Sigmoid colon (tissue), 7 donors: ENCODE results near the gene FAM53A. TPM values are rescaled to one million over a fixed set of nuclear protein-coding genes. Genes with fewer than 3 reads are reported as not detected.

Experiments
- DNase-seq: peaks from one replicate; pipeline ENCODE4 v3.0.0-alpha.2; 2019
- H3K27ac ChIP-seq, 4 donors: fragments of 200-600 bp; sonication (generic); one replicate each; pipeline ENCODE4 v1.5.1; 2016 to 2019; ENCODE audit warnings: mild to moderate bottlenecking in 1 of 4
- H3K27me3 ChIP-seq, 3 donors: fragments of 200-600 bp; sonication (generic); one replicate each; pipeline ENCODE4 v1.5.1; 2019; ENCODE audit warnings: mild to moderate bottlenecking in 1 of 3
- H3K36me3 ChIP-seq, 4 donors: fragments of 200-600 bp; sonication (generic); one replicate each; pipeline ENCODE4 v1.5.1; 2016 to 2019
- H3K4me1 ChIP-seq, 4 donors: fragments of 200-600 bp; sonication (generic); one replicate each; pipeline ENCODE4 v1.5.1; 2017 to 2019
- H3K4me3 ChIP-seq, 4 donors: fragments of 200-600 bp; sonication (generic); one replicate each; pipeline ENCODE4 v1.5.1; 2017 to 2019; ENCODE audit warnings: mild to moderate bottlenecking in 2 of 4, moderate library complexity in 1 of 4
- H3K9me3 ChIP-seq, 4 donors: fragments of 200-600 bp in 3 of 4; sonication (generic) in 3 of 4; one replicate each; pipeline versions ENCODE4 v1.5.1 to v1.6.1; 2013 to 2019
- EP300 ChIP-seq, 4 donors: sonication (generic); formaldehyde crosslinking; IDR thresholded peaks; one replicate each; pipeline ENCODE4 v1.6.1; 2017; ENCODE audit warnings: antibody characterized with exemption in 4 of 4
- POLR2A ChIP-seq, 2 donors: fragments of 450-650 bp; IDR thresholded peaks; one replicate each; pipeline ENCODE4 v1.6.1; 2016; ENCODE audit warnings: antibody characterized with exemption in 2 of 2, mild to moderate bottlenecking in 2 of 2, moderate library complexity in 2 of 2
- POLR2AphosphoS5 ChIP-seq, 4 donors: sonication (generic); formaldehyde crosslinking; IDR thresholded peaks; one replicate each; pipeline ENCODE4 v1.6.1; 2017; ENCODE audit warnings: antibody characterized with exemption in 4 of 4
- WGBS, 2 donors: extraction: QIAGEN DNeasy Blood & Tissue Kit; methylation state at CpG; one replicate each; pipeline ENCODE4 v1.1.7; 2013; 5-methylcytosine and 5-hydroxymethylcytosine counted together
- intact Hi-C: fragments of 100-400 bp; cut with DNase I; formaldehyde crosslinking; loops from one replicate; pipeline ENCODE4 v1.15.1; 2023
- polyA plus RNA-seq, 3 donors: library from polyadenylated mRNA; stranded (reverse); fragments of 200-250 nt; gene quantifications; one replicate each; pipeline ENCODE4 v1.2.3, GENCODE V29; 2013
- total RNA-seq, 4 donors: library from RNA; depleted of rRNA; stranded (reverse); fragments of >200 nt; gene quantifications; one replicate each; pipeline ENCODE4 v1.1.0, GENCODE V29; 2016
- TF ChIP-seq, protein P1 (sequence below), 4 experiments: fragments of 450-650 bp in 3 of 4; fragments of 200-600 bp in 1 of 4; IDR thresholded peaks; one replicate each; pipeline ENCODE4 v1.5.1; 2016 to 2019; ENCODE audit warnings: antibody characterized with exemption in 4 of 4, mild to moderate bottlenecking in 3 of 4, moderate library complexity in 2 of 4
- donor health status: healthy with polysubstance abuse.
- donor health status: Bipolar disorder and iron deficiency.
- donor health status: healthy.

FAM53A gene
- total and polyA plus RNA-seq, 7 donors = 0.23 to 4.1 (median 1.4) TPM

DNA sequence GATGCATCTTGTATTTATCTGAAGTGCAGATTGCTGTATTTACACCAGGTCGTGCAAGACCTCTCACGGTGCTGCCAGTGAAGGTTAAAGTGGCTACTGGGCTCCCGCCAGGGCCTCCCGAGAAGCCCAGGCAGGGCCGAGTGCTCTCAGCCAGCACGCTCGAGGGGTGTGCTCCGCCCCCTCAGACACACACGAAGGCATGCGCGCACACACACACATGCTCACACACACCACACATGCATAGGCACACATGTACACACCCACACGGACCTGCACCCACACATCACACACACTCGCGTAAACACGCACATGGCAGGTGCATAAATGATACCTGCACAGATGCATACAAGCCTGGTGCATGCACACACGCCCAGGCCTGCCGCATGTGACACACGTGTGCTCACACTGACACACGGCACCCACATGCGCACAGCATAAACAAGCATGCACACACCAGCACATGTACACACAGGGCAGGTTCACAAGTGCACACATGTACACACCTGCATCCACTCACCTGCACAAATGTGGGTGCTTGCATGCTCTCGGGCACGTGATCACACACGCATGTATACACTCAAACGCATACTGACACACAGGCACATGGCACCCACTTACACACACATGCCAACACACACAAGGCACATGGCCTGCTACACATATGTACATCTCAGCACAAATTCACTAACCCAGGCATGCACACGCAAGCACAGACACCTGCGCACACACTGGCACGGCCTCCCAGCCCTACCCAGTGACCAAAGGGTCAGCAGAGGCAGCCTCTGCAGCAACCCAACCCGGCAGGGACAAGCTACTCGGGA, 71.6 kb downstream of the FAM53A start:
- WGBS, 2 donors = 86 to 87% methylated on average over 29 of the region's 29 CpGs
- no peak overlapping the region for H3K4me3 ChIP-seq
- no peak for DNase-seq
- peaks cover 0 to 6% (median 0%) of the 10 kb centered on the region in 3 donors for H3K27me3 ChIP-seq
- no peaks in the 10 kb centered on the region for H3K4me1 ChIP-seq
- TF ChIP-seq POLR2AphosphoS5 (IDR thresholded peaks at IDR 0.05) (no peak), EP300 (IDR thresholded peaks at IDR 0.05) (no peak), POLR2A (IDR thresholded peaks at IDR 0.05) (no peak)
- TF ChIP-seq, protein P1, sequence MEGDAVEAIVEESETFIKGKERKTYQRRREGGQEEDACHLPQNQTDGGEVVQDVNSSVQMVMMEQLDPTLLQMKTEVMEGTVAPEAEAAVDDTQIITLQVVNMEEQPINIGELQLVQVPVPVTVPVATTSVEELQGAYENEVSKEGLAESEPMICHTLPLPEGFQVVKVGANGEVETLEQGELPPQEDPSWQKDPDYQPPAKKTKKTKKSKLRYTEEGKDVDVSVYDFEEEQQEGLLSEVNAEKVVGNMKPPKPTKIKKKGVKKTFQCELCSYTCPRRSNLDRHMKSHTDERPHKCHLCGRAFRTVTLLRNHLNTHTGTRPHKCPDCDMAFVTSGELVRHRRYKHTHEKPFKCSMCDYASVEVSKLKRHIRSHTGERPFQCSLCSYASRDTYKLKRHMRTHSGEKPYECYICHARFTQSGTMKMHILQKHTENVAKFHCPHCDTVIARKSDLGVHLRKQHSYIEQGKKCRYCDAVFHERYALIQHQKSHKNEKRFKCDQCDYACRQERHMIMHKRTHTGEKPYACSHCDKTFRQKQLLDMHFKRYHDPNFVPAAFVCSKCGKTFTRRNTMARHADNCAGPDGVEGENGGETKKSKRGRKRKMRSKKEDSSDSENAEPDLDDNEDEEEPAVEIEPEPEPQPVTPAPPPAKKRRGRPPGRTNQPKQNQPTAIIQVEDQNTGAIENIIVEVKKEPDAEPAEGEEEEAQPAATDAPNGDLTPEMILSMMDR (IDR thresholded peaks at IDR 0.05) = no peak
- intact Hi-C loops = no loop called here
- H3K36me3 ChIP-seq = no peaks in the 10 kb centered on the region
- no peak overlapping the region for H3K27ac ChIP-seq
- H3K9me3 ChIP-seq = no peaks in the 10 kb centered on the region

DNA sequence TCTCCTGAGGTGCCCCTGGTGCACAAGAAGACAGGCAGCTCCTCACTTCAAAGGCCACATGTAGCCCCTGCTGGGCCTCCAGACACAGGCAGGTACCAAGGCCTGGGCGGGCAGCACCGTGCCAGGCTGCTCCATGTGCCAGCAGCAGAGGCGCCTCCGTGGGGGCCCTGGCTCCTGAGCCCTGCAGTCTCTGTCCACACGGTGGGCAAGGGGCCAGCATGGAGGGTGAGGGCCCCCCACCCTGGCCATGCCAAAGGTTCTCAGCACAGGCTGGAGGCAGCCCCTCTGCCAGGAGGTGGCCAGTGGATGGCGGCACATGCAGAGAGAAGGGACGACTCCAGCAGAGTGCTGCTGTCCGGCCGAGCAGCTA, 72.6 kb downstream of the FAM53A start:
- intact Hi-C loops = no loop called here
- Histone ChIP-seq H3K4me1 (no peaks in the 10 kb centered on the region), H3K4me3 (no peak overlapping the region)

DNA sequence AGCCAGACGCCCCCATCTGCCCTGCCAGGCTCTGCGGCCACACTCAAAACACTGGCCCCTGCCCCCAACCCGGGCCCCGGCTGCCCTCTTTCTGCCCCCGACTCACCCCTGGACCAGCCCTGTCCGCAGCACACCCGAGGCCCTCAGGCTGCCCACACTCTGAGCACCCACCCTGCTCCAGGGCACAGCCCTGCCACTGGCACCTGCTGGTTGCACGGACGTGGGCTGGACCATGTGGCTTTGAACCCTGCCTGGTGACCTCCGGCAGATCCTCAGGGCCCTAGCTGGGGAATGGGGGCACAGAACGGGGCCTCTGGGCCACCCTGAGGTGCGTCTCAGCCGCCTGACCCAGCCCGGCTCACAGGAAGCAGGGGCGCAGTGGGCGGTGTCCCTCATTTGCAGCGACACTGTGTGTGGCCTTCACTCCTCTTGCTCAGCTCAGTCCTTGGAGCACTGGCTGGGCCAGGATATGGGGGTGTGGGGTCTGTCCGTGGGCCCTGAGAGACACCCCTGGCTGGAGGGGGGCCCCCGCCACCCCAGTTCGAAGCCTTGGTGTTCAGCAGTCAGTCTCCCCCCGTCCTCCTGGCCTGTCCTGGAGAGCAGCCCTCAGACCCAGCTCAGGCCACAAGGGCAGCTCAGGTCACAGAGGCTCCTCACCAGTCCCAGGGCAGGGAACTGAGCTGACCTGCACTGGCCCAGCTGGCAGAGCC, 73.2 kb downstream of the FAM53A start:
- peak; percentile 54 for DNase-seq
- H3K9me3 ChIP-seq = no peaks in the 10 kb centered on the region
- no peak overlapping the region for H3K4me3 ChIP-seq
- peaks cover 0 to 6% (median 0%) of the 10 kb centered on the region in 3 donors for H3K27me3 ChIP-seq
- no peaks in the 10 kb centered on the region for H3K36me3 ChIP-seq
- intact Hi-C loops = no loop called here
- 80 to 83% methylated on average over 21 of the region's 21 CpGs for WGBS, 2 donors
- H3K4me1 ChIP-seq = no peaks in the 10 kb centered on the region
- H3K27ac ChIP-seq = no peak overlapping the region
- TF ChIP-seq POLR2A (IDR thresholded peaks at IDR 0.05) (no peak), EP300 (IDR thresholded peaks at IDR 0.05) (no peak), POLR2AphosphoS5 (IDR thresholded peaks at IDR 0.05) (no peak)
- TF ChIP-seq, protein P1 (IDR thresholded peaks at IDR 0.05) = no peak

More for the DNA sequence above, 72.6 kb downstream of the FAM53A start:
- peaks cover 0 to 6% (median 0%) of the 10 kb centered on the region in 3 donors for H3K27me3 ChIP-seq
- H3K36me3 ChIP-seq = no peaks in the 10 kb centered on the region
- no peak for TF ChIP-seq POLR2A (IDR thresholded peaks at IDR 0.05)
- no peak for TF ChIP-seq EP300 (IDR thresholded peaks at IDR 0.05)
- TF ChIP-seq POLR2AphosphoS5 (IDR thresholded peaks at IDR 0.05) = no peak
- TF ChIP-seq, protein P1 (IDR thresholded peaks at IDR 0.05) = no peak
- H3K27ac ChIP-seq = no peak overlapping the region
- no peaks in the 10 kb centered on the region for H3K9me3 ChIP-seq
- WGBS, 2 donors = 91% methylated on average over 9 of the region's 9 CpGs
- no peak for DNase-seq

DNA sequence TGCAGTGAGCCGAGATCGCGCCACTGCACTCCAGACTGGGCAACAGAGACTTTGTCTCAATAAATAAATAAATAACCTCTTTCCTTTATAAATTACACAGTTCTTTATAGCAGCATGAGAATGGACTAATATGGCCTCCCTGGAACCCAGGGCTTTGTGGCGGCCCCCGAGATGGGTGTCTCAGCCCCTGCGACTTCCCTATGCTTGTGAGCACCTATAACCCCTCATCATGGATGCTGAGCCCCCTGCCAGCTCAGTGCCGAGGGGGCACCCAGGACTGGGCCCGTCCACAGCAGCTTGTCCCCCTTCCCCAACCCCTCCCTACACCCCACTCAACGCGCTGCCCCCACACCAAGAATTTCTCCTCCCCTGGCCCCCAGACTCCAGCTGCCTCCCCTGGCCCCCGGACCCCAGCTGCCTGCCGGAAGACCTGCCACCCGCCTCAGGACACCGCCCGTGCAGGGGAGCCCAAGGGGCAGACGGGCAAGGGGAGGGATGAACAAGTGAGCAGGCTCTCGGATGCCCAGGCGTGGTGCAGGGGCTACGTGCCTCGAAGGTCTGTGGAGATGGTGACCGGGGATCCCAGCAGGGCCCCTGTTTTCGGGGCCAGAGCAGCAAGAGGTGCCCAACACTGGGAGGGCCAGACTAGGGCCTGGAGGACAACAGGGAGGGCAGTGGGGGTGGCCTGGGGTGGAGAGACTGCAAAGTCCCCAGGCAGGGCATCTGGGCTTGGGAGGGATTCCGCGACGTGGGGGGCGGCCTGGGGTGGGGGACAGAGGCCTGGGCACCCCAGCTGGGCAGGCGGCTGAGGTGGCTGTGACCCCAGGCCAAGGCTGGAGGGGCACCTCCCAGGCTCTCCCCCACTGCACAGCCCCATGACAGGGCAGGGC, 74.0 kb downstream of the FAM53A start:
- Histone ChIP-seq H3K27me3 (peaks cover 0 to 14% (median under 1%) of the 10 kb centered on the region in 3 donors), H3K9me3 (no peaks in the 10 kb centered on the region), H3K4me1 (no peaks in the 10 kb centered on the region), H3K36me3 (no peaks in the 10 kb centered on the region), H3K27ac (no peak overlapping the region), H3K4me3 (no peak overlapping the region)
- 91 to 93% methylated on average over 27 of the region's 27 CpGs for WGBS, 2 donors
- intact Hi-C loops = no loop called here
- TF ChIP-seq POLR2A (IDR thresholded peaks at IDR 0.05) (no peak), EP300 (IDR thresholded peaks at IDR 0.05) (no peak), POLR2AphosphoS5 (IDR thresholded peaks at IDR 0.05) (no peak)
- TF ChIP-seq, protein P1 (IDR thresholded peaks at IDR 0.05) = no peak
- peak; percentile 61 for DNase-seq
